Nephron (organoid): ENCODE results near the gene LEF1.
A peak's percentile ranks its signal among the peaks of the same experiment; 100 is the strongest.

ENCODE experiments used
- H3K27ac Mint-ChIP-seq, 3 experiments: 2 replicates each; pipeline ENCODE4 v1.8.0; 2020; ENCODE audit warnings: mixed read lengths in 3 of 3, mild to moderate bottlenecking in 2 of 3, moderate library complexity in 1 of 3
- H3K27me3 Mint-ChIP-seq: 2 replicates; pipeline ENCODE4 v1.8.0; 2021; ENCODE audit warnings: low read depth, mild to moderate bottlenecking, moderate library complexity, mixed read lengths
- H3K36me3 Mint-ChIP-seq: 2 replicates; pipeline ENCODE4 v1.8.0; 2020; ENCODE audit warnings: low read depth, mixed read lengths
- H3K4me1 Mint-ChIP-seq: 2 replicates; pipeline ENCODE4 v1.8.0; 2020; ENCODE audit warnings: mixed read lengths
- H3K4me3 Mint-ChIP-seq, 3 experiments: 2 replicates each; pipeline ENCODE4 v1.8.0; 2020; ENCODE audit warnings: mild to moderate bottlenecking in 3 of 3, mixed read lengths in 3 of 3, moderate library complexity in 2 of 3
- H3K9me3 Mint-ChIP-seq: 2 replicates; pipeline ENCODE4 v1.8.0; 2020; ENCODE audit warnings: mixed read lengths
- CTCF ChIP-seq, 3 experiments: fragments of 200-600 bp; sonication (generic); IDR thresholded peaks; one replicate each; pipeline ENCODE4 v1.5.0; 2021; ENCODE audit warnings: antibody characterized with exemption in 3 of 3; ENCODE audit not compliant: unreplicated experiment in 3 of 3

The LEF1 gene

GRCh38 chr4:108033348-108033747 lies 135.4 kb downstream of the LEF1 start:
- Mint-ChIP-seq H3K36me3 (peaks cover 54% of the 10 kb centered on the region), H3K4me1 (peaks cover 5% of the 10 kb centered on the region), H3K27me3 (no peaks in the 10 kb centered on the region), H3K4me3 (no peak overlapping the region), H3K9me3 (no peaks in the 10 kb centered on the region), H3K27ac (no peak overlapping the region)
- no peak for TF ChIP-seq CTCF (IDR thresholded peaks at IDR 0.05; ENCODE audit: unreplicated experiment in 3 of 3)

- H3K4me1 Mint-ChIP-seq = peaks cover 5% of the 10 kb centered on the region
- no peaks in the 10 kb centered on the region for H3K27me3 Mint-ChIP-seq
- H3K36me3 Mint-ChIP-seq = peaks cover 66% of the 10 kb centered on the region
- H3K27ac Mint-ChIP-seq = no peak overlapping the region
- H3K4me3 Mint-ChIP-seq = no peak overlapping the region
- H3K9me3 Mint-ChIP-seq = no peaks in the 10 kb centered on the region
- TF ChIP-seq CTCF (IDR thresholded peaks at IDR 0.05; ENCODE audit: unreplicated experiment in 3 of 3) = no peak
These were observed 137.2 kb downstream of the LEF1 start for GRCh38 chr4:108031427-108032083.

- no peak overlapping the region for H3K4me3 Mint-ChIP-seq
- H3K27ac Mint-ChIP-seq = peak overlapping the region in 1 of 3 experiments; percentile 3
- H3K27me3 Mint-ChIP-seq = no peaks in the 10 kb centered on the region
- H3K9me3 Mint-ChIP-seq = no peaks in the 10 kb centered on the region
- peaks cover 5% of the 10 kb centered on the region for H3K4me1 Mint-ChIP-seq
- H3K36me3 Mint-ChIP-seq = peaks cover 66% of the 10 kb centered on the region
- peak; percentile 42 to 52 (median 50) for TF ChIP-seq CTCF (IDR thresholded peaks at IDR 0.05; ENCODE audit: unreplicated experiment in 3 of 3)
These were observed 138.4 kb downstream of the LEF1 start for GRCh38 chr4:108030332-108030731.

GRCh38 chr4:108029731-108030130 lies 139.0 kb downstream of the LEF1 start:
- Mint-ChIP-seq H3K9me3 (no peaks in the 10 kb centered on the region), H3K27ac (no peak overlapping the region), H3K4me3 (no peak overlapping the region), H3K4me1 (peaks cover 5% of the 10 kb centered on the region), H3K27me3 (no peaks in the 10 kb centered on the region), H3K36me3 (peaks cover 64% of the 10 kb centered on the region)
- no peak for TF ChIP-seq CTCF (IDR thresholded peaks at IDR 0.05; ENCODE audit: unreplicated experiment in 3 of 3)

- Mint-ChIP-seq H3K9me3 (no peaks in the 10 kb centered on the region), H3K27me3 (no peaks in the 10 kb centered on the region), H3K4me3 (no peak overlapping the region), H3K36me3 (peaks cover 61% of the 10 kb centered on the region), H3K27ac (no peak overlapping the region), H3K4me1 (peaks cover 5% of the 10 kb centered on the region)
- TF ChIP-seq CTCF (IDR thresholded peaks at IDR 0.05; ENCODE audit: unreplicated experiment in 3 of 3) = no peak
These were observed 139.6 kb downstream of the LEF1 start for GRCh38 chr4:108029016-108029720.

- H3K36me3 Mint-ChIP-seq = peaks cover 54% of the 10 kb centered on the region
These were observed 143.9 kb downstream of the LEF1 start for GRCh38 chr4:108024878-108025165.

More at GRCh38 chr4:108024878-108025165, 143.9 kb downstream of the LEF1 start:
- Mint-ChIP-seq H3K9me3 (no peaks in the 10 kb centered on the region), H3K27me3 (no peaks in the 10 kb centered on the region), H3K27ac (peak overlapping the region; percentile 48 to 92 (median 59)), H3K4me1 (no peaks in the 10 kb centered on the region), H3K4me3 (no peak overlapping the region)
- TF ChIP-seq CTCF (IDR thresholded peaks at IDR 0.05; ENCODE audit: unreplicated experiment in 3 of 3) = no peak
